ENCODE measurements around the gene DLK1. TPM values are rescaled to one million over a fixed set of nuclear protein-coding genes. Genes with fewer than 3 reads are reported as not detected.

The DLK1 gene
- total and polyA plus RNA-seq, 12 donors = 1.3 to 35.0 (median 7.3) TPM

GRCh38 chr14:100783630-100784370 is 57.1 kb downstream of the DLK1 start:
- WGBS, 2 donors = 95% methylated on average over 27 of the region's 27 CpGs
- intact Hi-C loops (cut with DNase I) = no loop called here
- no peak overlapping the region for H3K27ac ChIP-seq
- H3K27me3 ChIP-seq = peaks cover 0 to 20% (median 4%) of the 10 kb centered on the region in 7 donors
- no peaks in the 10 kb centered on the region for H3K9me3 ChIP-seq
- no peak for ATAC-seq
- no peaks in the 10 kb centered on the region for H3K4me1 ChIP-seq
- no peak for DNase-seq
- TF ChIP-seq, protein P1, sequence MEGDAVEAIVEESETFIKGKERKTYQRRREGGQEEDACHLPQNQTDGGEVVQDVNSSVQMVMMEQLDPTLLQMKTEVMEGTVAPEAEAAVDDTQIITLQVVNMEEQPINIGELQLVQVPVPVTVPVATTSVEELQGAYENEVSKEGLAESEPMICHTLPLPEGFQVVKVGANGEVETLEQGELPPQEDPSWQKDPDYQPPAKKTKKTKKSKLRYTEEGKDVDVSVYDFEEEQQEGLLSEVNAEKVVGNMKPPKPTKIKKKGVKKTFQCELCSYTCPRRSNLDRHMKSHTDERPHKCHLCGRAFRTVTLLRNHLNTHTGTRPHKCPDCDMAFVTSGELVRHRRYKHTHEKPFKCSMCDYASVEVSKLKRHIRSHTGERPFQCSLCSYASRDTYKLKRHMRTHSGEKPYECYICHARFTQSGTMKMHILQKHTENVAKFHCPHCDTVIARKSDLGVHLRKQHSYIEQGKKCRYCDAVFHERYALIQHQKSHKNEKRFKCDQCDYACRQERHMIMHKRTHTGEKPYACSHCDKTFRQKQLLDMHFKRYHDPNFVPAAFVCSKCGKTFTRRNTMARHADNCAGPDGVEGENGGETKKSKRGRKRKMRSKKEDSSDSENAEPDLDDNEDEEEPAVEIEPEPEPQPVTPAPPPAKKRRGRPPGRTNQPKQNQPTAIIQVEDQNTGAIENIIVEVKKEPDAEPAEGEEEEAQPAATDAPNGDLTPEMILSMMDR (IDR thresholded peaks at IDR 0.05) = no peak
- no peak overlapping the region for H3K4me3 ChIP-seq
- H3K36me3 ChIP-seq = no peaks in the 10 kb centered on the region

DNA sequence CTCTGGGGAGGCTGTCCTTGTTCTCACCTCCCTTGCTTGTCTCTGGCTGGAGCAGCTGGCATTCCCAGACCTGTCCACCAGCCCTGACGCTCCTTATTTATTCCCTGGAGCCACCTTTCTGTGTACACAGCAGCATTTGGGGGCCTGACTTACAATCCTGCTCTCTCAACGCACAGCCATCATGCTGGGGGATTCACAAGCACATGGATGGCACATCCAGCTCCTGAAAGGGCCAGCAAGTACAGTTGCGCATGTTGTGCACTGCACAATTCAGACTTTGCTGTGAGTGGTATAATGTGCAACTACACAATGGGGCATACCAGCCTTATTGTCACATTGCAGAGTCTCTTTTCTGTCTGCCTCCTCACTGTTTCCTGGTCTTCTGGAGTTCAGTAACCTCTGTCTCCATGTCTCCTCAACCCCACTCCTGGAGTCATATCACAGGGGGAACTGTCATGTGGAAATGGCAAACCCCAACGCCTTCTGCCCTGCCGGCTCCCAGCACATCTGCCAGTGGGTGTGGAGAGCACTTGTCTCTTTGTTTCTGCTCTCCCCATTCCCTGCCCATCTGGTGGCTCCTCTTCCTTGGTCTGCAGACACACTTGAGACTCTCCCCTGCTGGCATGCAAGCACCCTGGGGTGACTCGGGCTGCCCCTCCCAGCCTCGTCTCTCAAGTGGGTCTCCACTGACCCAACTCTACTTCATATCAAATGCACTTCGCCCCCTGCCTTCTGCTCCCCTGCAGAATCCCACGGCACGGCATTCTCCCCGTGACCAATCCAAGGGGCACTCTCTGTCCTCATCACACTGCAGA is 58.0 kb downstream of the DLK1 start:
- no peak overlapping the region for H3K4me3 ChIP-seq
- DNase-seq (no peak), ATAC-seq (no peak)
- no peaks in the 10 kb centered on the region for H3K36me3 ChIP-seq
- H3K4me1 ChIP-seq = no peaks in the 10 kb centered on the region
- intact Hi-C loops (cut with DNase I) = no loop called here
- H3K27ac ChIP-seq = no peak overlapping the region
- 87 to 93% methylated on average over 11 of the region's 11 CpGs for WGBS, 2 donors
- H3K27me3 ChIP-seq = peaks cover 0 to 26% (median 6%) of the 10 kb centered on the region in 7 donors
- TF ChIP-seq, protein P1 (IDR thresholded peaks at IDR 0.05) = no peak
- no peaks in the 10 kb centered on the region for H3K9me3 ChIP-seq

GRCh38 chr14:100785338-100785615 is 58.6 kb downstream of the DLK1 start:
- DNase-seq (no peak), ATAC-seq (no peak)
- WGBS, 2 donors = 94 to 95% methylated on average over 4 of the region's 4 CpGs
- no peaks in the 10 kb centered on the region for H3K36me3 ChIP-seq
- no peak overlapping the region for H3K27ac ChIP-seq
- H3K9me3 ChIP-seq = no peaks in the 10 kb centered on the region
- H3K4me3 ChIP-seq = no peak overlapping the region
- H3K4me1 ChIP-seq = no peaks in the 10 kb centered on the region
- H3K27me3 ChIP-seq = peaks cover 0 to 30% (median 7%) of the 10 kb centered on the region in 7 donors
- TF ChIP-seq, protein P1 (IDR thresholded peaks at IDR 0.05) = no peak
- intact Hi-C loops (cut with DNase I) = no loop called here

- Histone ChIP-seq H3K36me3 (no peaks in the 10 kb centered on the region), H3K27ac (no peak overlapping the region), H3K9me3 (no peaks in the 10 kb centered on the region), H3K27me3 (peaks cover 0 to 34% (median 7%) of the 10 kb centered on the region in 7 donors), H3K4me3 (no peak overlapping the region), H3K4me1 (no peaks in the 10 kb centered on the region)
- DNase-seq (no peak), ATAC-seq (no peak)
- intact Hi-C loops (cut with DNase I) = no loop called here
- WGBS, 2 donors = 93 to 95% methylated on average over 7 of the region's 7 CpGs
- TF ChIP-seq, protein P1 (IDR thresholded peaks at IDR 0.05) = no peak
Measured at GRCh38 chr14:100785626-100786025, 58.9 kb downstream of the DLK1 start.
